Measurements from ENCODE around the gene RASGRP2. TPM values are rescaled to one million over a fixed set of nuclear protein-coding genes. Genes with fewer than 3 reads are reported as not detected.

RASGRP2 gene
- total and polyA plus RNA-seq, 7 experiments from 2014 or later, result 197 to 697 (median 577) TPM

DNA sequence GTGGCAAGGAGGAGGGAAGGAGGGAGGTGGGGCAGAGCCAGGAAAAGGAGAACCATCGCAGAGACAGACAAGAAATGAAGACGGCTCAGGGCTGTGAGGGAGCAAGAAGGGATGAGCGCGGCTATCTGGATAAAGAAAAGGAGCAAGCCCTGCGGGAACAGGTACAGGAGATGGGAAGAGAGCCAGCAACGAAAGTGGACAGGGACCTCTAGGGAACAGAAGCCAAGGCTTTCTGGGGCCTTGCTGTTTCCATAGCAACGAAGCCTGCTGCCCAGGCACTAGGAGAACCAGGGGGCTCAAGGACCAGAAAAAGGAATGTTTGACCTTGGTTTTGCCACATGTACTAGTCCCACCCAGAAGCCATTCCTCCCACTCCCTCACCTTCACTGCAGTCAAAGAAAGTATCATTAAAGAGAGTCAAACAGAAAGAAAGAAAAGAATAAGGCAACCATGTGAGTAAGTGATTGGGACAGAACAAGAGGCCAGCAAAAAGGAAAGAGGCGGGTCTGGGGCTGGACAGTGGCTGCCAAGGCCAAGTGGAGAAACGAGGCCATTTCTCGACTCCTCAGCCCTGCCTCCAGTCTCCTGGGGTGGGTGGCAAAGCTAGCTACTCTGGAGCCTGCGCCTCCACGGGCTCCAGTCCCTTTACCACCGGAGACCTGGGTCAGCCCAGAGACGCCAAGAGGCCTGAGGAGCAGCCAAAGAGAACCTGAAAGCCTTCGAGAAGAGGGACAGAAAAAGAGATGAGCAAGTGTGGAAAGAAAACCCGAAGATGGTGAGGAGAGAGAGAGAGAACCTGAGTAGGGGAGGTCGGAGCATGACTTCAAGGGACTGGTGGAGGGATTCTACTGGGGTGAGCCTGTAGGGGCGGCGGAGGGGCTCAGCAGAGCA, 56.1 kb downstream of the RASGRP2 start:
- POLR2A ChIA-PET, result interaction anchor here (0.8 to 1.8 kb wide), 7 partner anchors 14 to 91 kb away, joined by 3 to 6 read pairs (median 3); partner anchors contain the start of gene RASGRP2
- DNase-seq (no peak), ATAC-seq (no peak)
- H3K27ac ChIP-seq (ENCODE audit: low read depth, low read length), result no peak overlapping the region
- peaks cover 0 to 2% of the 10 kb centered on the region in 2 donors for H3K27me3 ChIP-seq (ENCODE audit: control insufficient read depth in 2 of 2, insufficient read depth in 2 of 2, low read length in 2 of 2)
- H3K36me3 ChIP-seq (ENCODE audit: control insufficient read depth in 2 of 3, insufficient read depth in 3 of 3, low read length in 3 of 3), result no peaks in the 10 kb centered on the region
- peak overlapping the region in 6 of 9 donors; percentile 10 to 80 (median 44) for H3K27ac Mint-ChIP-seq
- H3K36me3 Mint-ChIP-seq, result no peaks in the 10 kb centered on the region
- H3K4me3 ChIP-seq (ENCODE audit: low read length), result peak overlapping the region; percentile 53
- CTCF ChIA-PET, result interaction anchor here (0.7 to 2.2 kb wide), 9 partner anchors 8 to 444 kb away, joined by 3 to 11 read pairs (median 5); partner anchors contain the start of gene CDC42BPG
- H3K27me3 Mint-ChIP-seq, result peaks cover 9 to 33% (median 11%) of the 10 kb centered on the region in 5 donors
- H3K9me3 ChIP-seq (ENCODE audit: control insufficient read depth in 2 of 3, low read length in 3 of 3), result no peaks in the 10 kb centered on the region
- intact Hi-C loops (cut with micrococcal nuclease), result loop anchor here (1.0 to 5.0 kb wide), 5 partner anchors 35 to 493 kb away; partner anchors contain the start of genes NRXN2 (in 2 of the 2), ARL2 (in 1 of the 2), CAPN1 (in 1 of the 2) and CDC42BPG (in 1 of the 2)
- H3K4me1 Mint-ChIP-seq, result peaks cover 3 to 27% (median 21%) of the 10 kb centered on the region in 7 donors
- peaks cover 0 to 1% (median 0%) of the 10 kb centered on the region in 11 donors for H3K9me3 Mint-ChIP-seq
- peaks cover 6 to 7% of the 10 kb centered on the region in 2 donors for H3K4me1 ChIP-seq (ENCODE audit: control insufficient read depth in 2 of 2, insufficient read depth in 2 of 2, low read length in 2 of 2)
- peak overlapping the region in 6 of 10 donors; percentile 30 to 74 (median 58) for H3K4me3 Mint-ChIP-seq

DNA sequence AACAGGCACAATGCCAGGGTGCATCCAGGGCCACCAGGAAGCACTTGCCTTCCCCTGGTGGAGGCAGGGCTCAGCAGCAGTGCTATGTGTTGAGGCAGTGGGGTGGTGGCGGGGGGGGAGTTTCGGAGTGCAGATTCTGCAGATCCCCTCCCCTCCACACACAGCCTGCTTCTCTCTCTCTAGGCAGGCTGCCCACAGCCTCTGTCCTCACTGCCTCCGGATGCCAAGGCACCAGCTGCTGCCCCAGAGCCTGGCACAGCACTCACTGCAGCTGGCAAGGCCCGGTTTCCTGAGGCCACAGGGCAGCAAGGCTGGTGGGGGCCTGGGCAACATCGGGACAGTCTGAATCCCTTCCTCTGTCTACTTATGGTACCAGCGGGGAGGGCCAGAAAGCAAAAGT, 56.7 kb downstream of the RASGRP2 start:
- Histone ChIP-seq H3K4me3 (ENCODE audit: low read length) (no peak overlapping the region), H3K27me3 (ENCODE audit: control insufficient read depth in 2 of 2, insufficient read depth in 2 of 2, low read length in 2 of 2) (no peaks in the 10 kb centered on the region), H3K4me1 (ENCODE audit: control insufficient read depth in 2 of 2, insufficient read depth in 2 of 2, low read length in 2 of 2) (peaks cover 6 to 7% of the 10 kb centered on the region in 2 donors), H3K9me3 (ENCODE audit: control insufficient read depth in 2 of 3, low read length in 3 of 3) (no peaks in the 10 kb centered on the region), H3K27ac (ENCODE audit: low read depth, low read length) (no peak overlapping the region), H3K36me3 (ENCODE audit: control insufficient read depth in 2 of 3, insufficient read depth in 3 of 3, low read length in 3 of 3) (no peaks in the 10 kb centered on the region)
- ChIA-PET POLR2A (no interaction called here), CTCF (interaction anchor here (1.0 kb wide), 1 partner anchor 38 kb away, joined by 3 read pairs; no protein-coding TSS in a partner anchor)
- H3K4me1 Mint-ChIP-seq, result peaks cover 0 to 21% (median 14%) of the 10 kb centered on the region in 7 donors
- no peak overlapping the region for H3K4me3 Mint-ChIP-seq
- DNase-seq (no peak), ATAC-seq (no peak)
- H3K27me3 Mint-ChIP-seq, result peaks cover 2 to 26% (median 6%) of the 10 kb centered on the region in 5 donors
- no peaks in the 10 kb centered on the region for H3K36me3 Mint-ChIP-seq
- peak overlapping the region in 1 of 9 donors; percentile 10 for H3K27ac Mint-ChIP-seq
- H3K9me3 Mint-ChIP-seq, result no peaks in the 10 kb centered on the region
- intact Hi-C loops (cut with micrococcal nuclease), result loop anchor here in 1 of 2 donors (5.0 kb wide), 1 partner anchor 325 kb away; the partner anchor contains the start of gene ARL2

GRCh38 chr11:64686466-64687170, 57.3 kb downstream of the RASGRP2 start:
- intact Hi-C loops (cut with micrococcal nuclease), result loop anchor here in 1 of 2 donors (5.0 kb wide), 1 partner anchor 326 kb away; the partner anchor contains the start of gene ARL2
- no peak for ATAC-seq
- no peak overlapping the region for H3K4me3 Mint-ChIP-seq
- H3K4me1 Mint-ChIP-seq, result peaks cover 0 to 18% (median 11%) of the 10 kb centered on the region in 7 donors
- no peak overlapping the region for H3K27ac Mint-ChIP-seq
- no peaks in the 10 kb centered on the region for H3K36me3 Mint-ChIP-seq
- H3K27me3 Mint-ChIP-seq, result peaks cover 0 to 21% (median 2%) of the 10 kb centered on the region in 5 donors
- H3K9me3 Mint-ChIP-seq, result no peaks in the 10 kb centered on the region
- Histone ChIP-seq H3K4me1 (ENCODE audit: control insufficient read depth in 2 of 2, insufficient read depth in 2 of 2, low read length in 2 of 2) (peaks cover 6 to 7% of the 10 kb centered on the region in 2 donors), H3K9me3 (ENCODE audit: control insufficient read depth in 2 of 3, low read length in 3 of 3) (no peaks in the 10 kb centered on the region), H3K4me3 (ENCODE audit: low read length) (no peak overlapping the region), H3K36me3 (ENCODE audit: control insufficient read depth in 2 of 3, insufficient read depth in 3 of 3, low read length in 3 of 3) (no peaks in the 10 kb centered on the region), H3K27ac (ENCODE audit: low read depth, low read length) (no peak overlapping the region), H3K27me3 (ENCODE audit: control insufficient read depth in 2 of 2, insufficient read depth in 2 of 2, low read length in 2 of 2) (no peaks in the 10 kb centered on the region)
- ChIA-PET POLR2A (no interaction called here), CTCF (interaction anchor here (1.0 kb wide), 1 partner anchor 39 kb away, joined by 3 read pairs; no protein-coding TSS in a partner anchor)
- no peak for DNase-seq

DNA sequence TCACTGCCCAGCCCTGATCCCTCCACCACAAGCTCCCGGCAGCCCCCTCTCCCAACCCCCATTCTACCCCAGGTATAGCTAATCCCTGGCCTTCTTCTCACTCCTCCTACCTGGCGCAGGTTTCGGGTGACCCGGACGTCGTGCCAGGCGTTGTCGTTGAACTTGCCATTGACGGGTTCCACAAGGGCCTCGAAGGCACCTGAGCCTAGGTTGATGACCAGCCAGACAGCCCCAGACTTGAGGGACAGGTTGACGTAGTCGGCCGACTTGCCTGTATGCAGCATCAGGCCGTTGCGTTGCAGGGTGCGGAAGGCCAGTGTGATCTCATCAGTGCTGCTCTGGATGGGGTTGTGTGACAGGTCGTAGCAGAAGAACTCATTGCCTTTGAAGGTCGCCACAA, 58.4 kb downstream of the RASGRP2 start:
- H3K4me1 Mint-ChIP-seq, result peaks cover 0 to 18% (median 11%) of the 10 kb centered on the region in 7 donors
- peaks cover 0 to 15% (median 0%) of the 10 kb centered on the region in 5 donors for H3K27me3 Mint-ChIP-seq
- ChIA-PET POLR2A (no interaction called here), CTCF (interaction anchor here (0.6 kb wide), 1 partner anchor 33 kb away, joined by 3 read pairs; no protein-coding TSS in a partner anchor)
- no peaks in the 10 kb centered on the region for H3K36me3 Mint-ChIP-seq
- intact Hi-C loops (cut with micrococcal nuclease), result loop anchor here in 1 of 2 donors (5.0 kb wide), 1 partner anchor 327 kb away; the partner anchor contains the start of gene ARL2
- H3K4me3 Mint-ChIP-seq, result no peak overlapping the region
- DNase-seq (no peak), ATAC-seq (no peak)
- no peaks in the 10 kb centered on the region for H3K9me3 ChIP-seq (ENCODE audit: control insufficient read depth in 2 of 3, low read length in 3 of 3)
- no peaks in the 10 kb centered on the region for H3K27me3 ChIP-seq (ENCODE audit: control insufficient read depth in 2 of 2, insufficient read depth in 2 of 2, low read length in 2 of 2)
- H3K27ac ChIP-seq (ENCODE audit: low read depth, low read length), result no peak overlapping the region
- no peaks in the 10 kb centered on the region for H3K9me3 Mint-ChIP-seq
- H3K36me3 ChIP-seq (ENCODE audit: control insufficient read depth in 2 of 3, insufficient read depth in 3 of 3, low read length in 3 of 3), result no peaks in the 10 kb centered on the region
- H3K4me1 ChIP-seq (ENCODE audit: control insufficient read depth in 2 of 2, insufficient read depth in 2 of 2, low read length in 2 of 2), result peaks cover 6 to 7% of the 10 kb centered on the region in 2 donors
- no peak overlapping the region for H3K27ac Mint-ChIP-seq
- no peak overlapping the region for H3K4me3 ChIP-seq (ENCODE audit: low read length)

DNA sequence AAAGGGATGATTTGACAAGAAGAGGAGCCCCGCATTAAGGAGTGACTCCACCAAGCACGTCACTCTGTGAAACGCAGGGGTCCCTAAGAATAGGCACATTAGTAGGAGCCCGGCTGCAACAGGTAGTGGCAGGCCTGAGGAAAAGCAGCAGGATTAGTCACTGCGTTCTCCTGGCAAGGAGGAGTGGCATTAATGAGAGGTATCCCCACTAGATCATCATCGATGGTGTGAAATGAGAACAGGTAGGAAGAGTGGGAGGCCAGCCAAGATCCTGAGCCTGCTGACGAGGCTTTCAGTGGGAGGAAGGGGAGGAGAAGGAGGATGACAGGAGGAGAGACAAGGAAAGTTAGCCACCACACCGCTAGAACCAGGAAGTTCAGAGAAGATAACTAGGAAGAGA, 59.6 kb downstream of the RASGRP2 start:
- intact Hi-C loops (cut with micrococcal nuclease), result no loop called here
- Histone ChIP-seq H3K36me3 (ENCODE audit: control insufficient read depth in 2 of 3, insufficient read depth in 3 of 3, low read length in 3 of 3) (no peaks in the 10 kb centered on the region), H3K4me1 (ENCODE audit: control insufficient read depth in 2 of 2, insufficient read depth in 2 of 2, low read length in 2 of 2) (peaks cover 6 to 7% of the 10 kb centered on the region in 2 donors), H3K4me3 (ENCODE audit: low read length) (no peak overlapping the region), H3K27me3 (ENCODE audit: control insufficient read depth in 2 of 2, insufficient read depth in 2 of 2, low read length in 2 of 2) (no peaks in the 10 kb centered on the region), H3K27ac (ENCODE audit: low read depth, low read length) (no peak overlapping the region), H3K9me3 (ENCODE audit: control insufficient read depth in 2 of 3, low read length in 3 of 3) (no peaks in the 10 kb centered on the region)
- Mint-ChIP-seq H3K36me3 (no peaks in the 10 kb centered on the region), H3K9me3 (no peaks in the 10 kb centered on the region), H3K27me3 (peaks cover 0 to 22% (median 0%) of the 10 kb centered on the region in 5 donors), H3K4me1 (peaks cover 0 to 18% (median 11%) of the 10 kb centered on the region in 7 donors), H3K4me3 (no peak overlapping the region), H3K27ac (peak overlapping the region in 2 of 9 donors; percentile 5 to 24)
- DNase-seq (no peak), ATAC-seq (no peak)
- CTCF ChIA-PET, result no interaction called here
- POLR2A ChIA-PET, result no interaction called here

- Histone ChIP-seq H3K9me3 (ENCODE audit: control insufficient read depth in 2 of 3, low read length in 3 of 3) (no peaks in the 10 kb centered on the region), H3K4me3 (ENCODE audit: low read length) (no peak overlapping the region), H3K4me1 (ENCODE audit: control insufficient read depth in 2 of 2, insufficient read depth in 2 of 2, low read length in 2 of 2) (no peaks in the 10 kb centered on the region), H3K27me3 (ENCODE audit: control insufficient read depth in 2 of 2, insufficient read depth in 2 of 2, low read length in 2 of 2) (no peaks in the 10 kb centered on the region), H3K36me3 (ENCODE audit: control insufficient read depth in 2 of 3, insufficient read depth in 3 of 3, low read length in 3 of 3) (no peaks in the 10 kb centered on the region), H3K27ac (ENCODE audit: low read depth, low read length) (no peak overlapping the region)
- ChIA-PET CTCF (no interaction called here), POLR2A (no interaction called here)
- Mint-ChIP-seq H3K4me3 (no peak overlapping the region), H3K4me1 (peaks cover 0 to 2% (median 0%) of the 10 kb centered on the region in 7 donors), H3K9me3 (no peaks in the 10 kb centered on the region), H3K27ac (no peak overlapping the region), H3K27me3 (peaks cover 6 to 41% (median 13%) of the 10 kb centered on the region in 5 donors), H3K36me3 (no peaks in the 10 kb centered on the region)
- ATAC-seq (no peak), DNase-seq (no peak)
- intact Hi-C loops (cut with micrococcal nuclease), result no loop called here
Observed at GRCh38 chr11:64681171-64681570, 62.8 kb downstream of the RASGRP2 start.
